Stimulated activated CD4-positive, alpha-beta T cell treated with anti-CD3 and anti-CD28 coated beads, Interleukin-15, amount 100 ng/mL, for 1 hour (primary cell): ENCODE data around the gene PLA2G4E.

Experiments used
- DNase-seq, 2 donors: peaks; one replicate each; pipeline ENCODE4 v3.0.0-alpha.2; 2020; ENCODE audit warnings: low read depth in 1 of 2, low spot score in 1 of 2

PLA2G4E gene

GRCh38 chr15:41958002-41958420 lies 62.8 kb downstream of the PLA2G4E start:
- no peak for DNase-seq

- DNase-seq: no peak
These were observed 63.6 kb downstream of the PLA2G4E start for GRCh38 chr15:41957021-41957897.

- no peak for DNase-seq
These were observed 64.9 kb downstream of the PLA2G4E start for GRCh38 chr15:41955807-41956525.

- no peak for DNase-seq
These were observed 65.7 kb downstream of the PLA2G4E start for GRCh38 chr15:41955100-41955499.

- no peak for DNase-seq
These were observed 66.8 kb downstream of the PLA2G4E start for GRCh38 chr15:41954036-41954435.

- DNase-seq: no peak
These were observed 68.8 kb downstream of the PLA2G4E start for GRCh38 chr15:41952013-41952563.

GRCh38 chr15:41951571-41951970 lies 69.3 kb downstream of the PLA2G4E start:
- no peak for DNase-seq

GRCh38 chr15:41950489-41950888 lies 70.4 kb downstream of the PLA2G4E start:
- no peak for DNase-seq

- DNase-seq: no peak
These were observed 70.7 kb downstream of the PLA2G4E start for GRCh38 chr15:41950127-41950483.

- no peak for DNase-seq
These were observed 71.3 kb downstream of the PLA2G4E start for GRCh38 chr15:41949401-41950126.

- no peak for DNase-seq
These were observed 72.4 kb downstream of the PLA2G4E start for GRCh38 chr15:41948490-41948889.

- no peak for DNase-seq
These were observed 73.9 kb downstream of the PLA2G4E start for GRCh38 chr15:41946970-41947369.

- no peak for DNase-seq
These were observed 75.1 kb downstream of the PLA2G4E start for GRCh38 chr15:41945731-41946130.

- DNase-seq: no peak
These were observed 75.6 kb downstream of the PLA2G4E start for GRCh38 chr15:41945221-41945620.

- DNase-seq: no peak
These were observed 76.4 kb downstream of the PLA2G4E start for GRCh38 chr15:41944313-41944940.

GRCh38 chr15:41943543-41944312 lies 77.1 kb downstream of the PLA2G4E start:
- no peak for DNase-seq

- no peak for DNase-seq
These were observed 78.0 kb downstream of the PLA2G4E start for GRCh38 chr15:41942886-41943285.

GRCh38 chr15:41941644-41942415 lies 79.0 kb downstream of the PLA2G4E start:
- no peak for DNase-seq

- peak in 1 of 2 donors; percentile 20 for DNase-seq
These were observed 80.4 kb downstream of the PLA2G4E start for GRCh38 chr15:41940441-41940857.
